Measurements from ENCODE around the gene SLC32A1. TPM values are rescaled to one million over a fixed set of nuclear protein-coding genes. Genes with fewer than 3 reads are reported as not detected.

SLC32A1 gene
- total RNA-seq, 1 experiment from 2014 or later: not detected

GRCh38 chr20:38698541-38698940, 25.7 kb upstream of the SLC32A1 start:
- intact Hi-C loops (cut with micrococcal nuclease): no loop called here
- Histone ChIP-seq H3K27me3 (ENCODE audit: insufficient read depth, low read length) (peaks cover 68% of the 10 kb centered on the region), H3K4me3 (replicated peaks in 1 of 2; ENCODE audit: low read depth in 1 of 2, low read length in 2 of 2) (no peak overlapping the region), H3K4me2 (ENCODE audit: low read length) (no peak overlapping the region), H4K20me1 (ENCODE audit: insufficient read depth) (no peaks in the 10 kb centered on the region), H3K36me3 (ENCODE audit: control insufficient read depth in 1 of 2, insufficient read depth in 2 of 2, low read length in 2 of 2) (no peaks in the 10 kb centered on the region), H2AFZ (ENCODE audit: low read depth, low read length, poor library complexity, severe bottlenecking) (no peak overlapping the region), H3K27ac (ENCODE audit: low read depth, low read length) (no peak overlapping the region), H3K4me1 (ENCODE audit: control insufficient read depth in 1 of 2, insufficient read depth in 2 of 2, low read length in 2 of 2) (no peaks in the 10 kb centered on the region), H3K9me3 (ENCODE audit: control insufficient read depth in 1 of 2, insufficient read depth in 1 of 2, low read depth in 1 of 2, low read length in 2 of 2) (no peaks in the 10 kb centered on the region), H3K9ac (ENCODE audit: low read length) (no peak overlapping the region), H3K9me2 (ENCODE audit: insufficient read depth) (no peaks in the 10 kb centered on the region), H3K79me2 (ENCODE audit: insufficient read depth, low read length) (no peaks in the 10 kb centered on the region)
- RAD21 ChIA-PET (ENCODE audit: low non-redundant PET in 1 of 2, low total read pairs in 2 of 2, uncharacterized antibody in 2 of 2, unreplicated experiment in 2 of 2): no interaction called here
- ATAC-seq (no peak), DNase-seq (ENCODE audit: low read depth, low spot score) (no peak)
- BruUV-seq (replicated peaks): no TSS peak
- CTCF ChIA-PET: interaction anchor here (1.6 kb wide), 1 partner anchor 40 kb away, joined by 3 read pairs; no protein-coding TSS in a partner anchor
- TF ChIP-seq CEBPB (IDR thresholded peaks at IDR 0.05; ENCODE audit: low read depth) (no peak), REST (IDR thresholded peaks at IDR 0.05; ENCODE audit: low read depth) (no peak), EGR1 (IDR thresholded peaks at IDR 0.05; ENCODE audit: low read depth) (no peak)
- POLR2A ChIA-PET: no interaction called here

GRCh38 chr20:38700141-38700540, 24.1 kb upstream of the SLC32A1 start:
- H3K9me3 ChIP-seq (ENCODE audit: control insufficient read depth in 1 of 2, insufficient read depth in 1 of 2, low read depth in 1 of 2, low read length in 2 of 2): no peaks in the 10 kb centered on the region
- CTCF ChIA-PET: no interaction called here
- H4K20me1 ChIP-seq (ENCODE audit: insufficient read depth): no peaks in the 10 kb centered on the region
- no peak for DNase-seq (ENCODE audit: low read depth, low spot score)
- no peaks in the 10 kb centered on the region for H3K36me3 ChIP-seq (ENCODE audit: control insufficient read depth in 1 of 2, insufficient read depth in 2 of 2, low read length in 2 of 2)
- no peak overlapping the region for H3K27ac ChIP-seq (ENCODE audit: low read depth, low read length)
- no peaks in the 10 kb centered on the region for H3K4me1 ChIP-seq (ENCODE audit: control insufficient read depth in 1 of 2, insufficient read depth in 2 of 2, low read length in 2 of 2)
- BruUV-seq (replicated peaks): no TSS peak
- H3K27me3 ChIP-seq (ENCODE audit: insufficient read depth, low read length): peaks cover 72% of the 10 kb centered on the region
- no peak overlapping the region for H3K4me3 ChIP-seq (replicated peaks in 1 of 2; ENCODE audit: low read depth in 1 of 2, low read length in 2 of 2)
- H3K79me2 ChIP-seq (ENCODE audit: insufficient read depth, low read length): no peaks in the 10 kb centered on the region
- RAD21 ChIA-PET (ENCODE audit: low non-redundant PET in 1 of 2, low total read pairs in 2 of 2, uncharacterized antibody in 2 of 2, unreplicated experiment in 2 of 2): no interaction called here
- POLR2A ChIA-PET: no interaction called here
- no peak overlapping the region for H2AFZ ChIP-seq (ENCODE audit: low read depth, low read length, poor library complexity, severe bottlenecking)
- intact Hi-C loops (cut with micrococcal nuclease): no loop called here
- no peak overlapping the region for H3K4me2 ChIP-seq (ENCODE audit: low read length)
- H3K9ac ChIP-seq (ENCODE audit: low read length): no peak overlapping the region
- no peaks in the 10 kb centered on the region for H3K9me2 ChIP-seq (ENCODE audit: insufficient read depth)
- no peak for ATAC-seq
- TF ChIP-seq REST (IDR thresholded peaks at IDR 0.05; ENCODE audit: low read depth) (no peak), JUND (IDR thresholded peaks at IDR 0.05) (no peak), EZH2phosphoT487 (IDR thresholded peaks at IDR 0.05; ENCODE audit: borderline replicate concordance) (no peak), SP1 (IDR thresholded peaks at IDR 0.05; ENCODE audit: low read depth) (no peak), ZFX (IDR thresholded peaks at IDR 0.05) (no peak), FOSL1 (IDR thresholded peaks at IDR 0.05; ENCODE audit: low read depth) (no peak), ELF1 (IDR thresholded peaks at IDR 0.05; ENCODE audit: borderline replicate concordance, low read depth) (no peak), CEBPB (IDR thresholded peaks at IDR 0.05; ENCODE audit: low read depth) (no peak), ZNF274 (IDR thresholded peaks at IDR 0.05; ENCODE audit: low read depth, low read length) (no peak)
- TF ChIP-seq, protein P1, sequence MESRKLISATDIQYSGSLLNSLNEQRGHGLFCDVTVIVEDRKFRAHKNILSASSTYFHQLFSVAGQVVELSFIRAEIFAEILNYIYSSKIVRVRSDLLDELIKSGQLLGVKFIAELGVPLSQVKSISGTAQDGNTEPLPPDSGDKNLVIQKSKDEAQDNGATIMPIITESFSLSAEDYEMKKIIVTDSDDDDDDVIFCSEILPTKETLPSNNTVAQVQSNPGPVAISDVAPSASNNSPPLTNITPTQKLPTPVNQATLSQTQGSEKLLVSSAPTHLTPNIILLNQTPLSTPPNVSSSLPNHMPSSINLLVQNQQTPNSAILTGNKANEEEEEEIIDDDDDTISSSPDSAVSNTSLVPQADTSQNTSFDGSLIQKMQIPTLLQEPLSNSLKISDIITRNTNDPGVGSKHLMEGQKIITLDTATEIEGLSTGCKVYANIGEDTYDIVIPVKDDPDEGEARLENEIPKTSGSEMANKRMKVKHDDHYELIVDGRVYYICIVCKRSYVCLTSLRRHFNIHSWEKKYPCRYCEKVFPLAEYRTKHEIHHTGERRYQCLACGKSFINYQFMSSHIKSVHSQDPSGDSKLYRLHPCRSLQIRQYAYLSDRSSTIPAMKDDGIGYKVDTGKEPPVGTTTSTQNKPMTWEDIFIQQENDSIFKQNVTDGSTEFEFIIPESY (IDR thresholded peaks at IDR 0.05; ENCODE audit: extremely low read depth, insufficient replicate concordance, low read length): no peak
